ENCODE results near the gene AHCTF1.
"Not testable (repeated sequence)": the region's sequence is repeated elsewhere in the genome, so short reads cannot be mapped to it uniquely, and the experiment has no call there.

Gene AHCTF1

GRCh38 chr1:246919902-246920301 lies 11.8 kb downstream of the AHCTF1 start:
- no peak for DNase-seq (ENCODE audit: low read depth in 1 of 2, low spot score in 1 of 2)

- DNase-seq (ENCODE audit: low read depth in 1 of 2, low spot score in 1 of 2): not testable (repeated sequence)
Observed at GRCh38 chr1:246916026-246916923, 15.5 kb downstream of the AHCTF1 start.

- DNase-seq (ENCODE audit: low read depth in 1 of 2, low spot score in 1 of 2): no peak
Observed at GRCh38 chr1:246907472-246907871, 24.3 kb downstream of the AHCTF1 start.

- no peak for DNase-seq (ENCODE audit: low read depth in 1 of 2, low spot score in 1 of 2)
Observed at GRCh38 chr1:246906833-246907232, 24.9 kb downstream of the AHCTF1 start.

GRCh38 chr1:246901874-246902273 lies 29.9 kb downstream of the AHCTF1 start:
- no peak for DNase-seq (ENCODE audit: low read depth in 1 of 2, low spot score in 1 of 2)

GRCh38 chr1:246897302-246897701 lies 34.4 kb downstream of the AHCTF1 start:
- DNase-seq (ENCODE audit: low read depth in 1 of 2, low spot score in 1 of 2): no peak

- DNase-seq (ENCODE audit: low read depth in 1 of 2, low spot score in 1 of 2): no peak
Observed at GRCh38 chr1:246893191-246893939, 38.4 kb downstream of the AHCTF1 start.

- no peak for DNase-seq (ENCODE audit: low read depth in 1 of 2, low spot score in 1 of 2)
Observed at GRCh38 chr1:246891105-246891504, 40.6 kb downstream of the AHCTF1 start.

- DNase-seq (ENCODE audit: low read depth in 1 of 2, low spot score in 1 of 2): no peak
Observed at GRCh38 chr1:246888522-246888921, 43.2 kb downstream of the AHCTF1 start.

- not testable (repeated sequence) for DNase-seq (ENCODE audit: low read depth in 1 of 2, low spot score in 1 of 2)
Observed at GRCh38 chr1:246885389-246885788, 46.4 kb downstream of the AHCTF1 start.

- DNase-seq (ENCODE audit: low read depth in 1 of 2, low spot score in 1 of 2): no peak
Observed at GRCh38 chr1:246878551-246878950, 53.2 kb downstream of the AHCTF1 start.

- DNase-seq (ENCODE audit: low read depth in 1 of 2, low spot score in 1 of 2): no peak
Observed at GRCh38 chr1:246876431-246876830, 55.3 kb downstream of the AHCTF1 start.

GRCh38 chr1:246875041-246876026 lies 56.4 kb downstream of the AHCTF1 start:
- no peak for DNase-seq (ENCODE audit: low read depth in 1 of 2, low spot score in 1 of 2)

GRCh38 chr1:246865921-246866320 lies 65.8 kb downstream of the AHCTF1 start:
- no peak for DNase-seq (ENCODE audit: low read depth in 1 of 2, low spot score in 1 of 2)

GRCh38 chr1:246863791-246864190 lies 68.0 kb downstream of the AHCTF1 start:
- DNase-seq (ENCODE audit: low read depth in 1 of 2, low spot score in 1 of 2): not testable (repeated sequence)

- DNase-seq (ENCODE audit: low read depth in 1 of 2, low spot score in 1 of 2): no peak
Observed at GRCh38 chr1:246860401-246860800, 71.3 kb downstream of the AHCTF1 start.

GRCh38 chr1:246856371-246856770 lies 75.4 kb downstream of the AHCTF1 start:
- DNase-seq (ENCODE audit: low read depth in 1 of 2, low spot score in 1 of 2): no peak

GRCh38 chr1:246850640-246851039 lies 81.1 kb downstream of the AHCTF1 start:
- DNase-seq (ENCODE audit: low read depth in 1 of 2, low spot score in 1 of 2): not testable (repeated sequence)

GRCh38 chr1:246843876-246844275 lies 87.9 kb downstream of the AHCTF1 start:
- no peak for DNase-seq (ENCODE audit: low read depth in 1 of 2, low spot score in 1 of 2)

GRCh38 chr1:246840761-246841160 lies 91.0 kb downstream of the AHCTF1 start:
- not testable (repeated sequence) for DNase-seq (ENCODE audit: low read depth in 1 of 2, low spot score in 1 of 2)

- no peak for DNase-seq (ENCODE audit: low read depth in 1 of 2, low spot score in 1 of 2)
Observed at GRCh38 chr1:246838118-246838456, 93.7 kb downstream of the AHCTF1 start.
